ENCODE data around the gene TPMT.
"Not testable (repeated sequence)": the region's sequence is repeated elsewhere in the genome, so short reads cannot be mapped to it uniquely, and the experiment has no call there.

TPMT gene

DNA sequence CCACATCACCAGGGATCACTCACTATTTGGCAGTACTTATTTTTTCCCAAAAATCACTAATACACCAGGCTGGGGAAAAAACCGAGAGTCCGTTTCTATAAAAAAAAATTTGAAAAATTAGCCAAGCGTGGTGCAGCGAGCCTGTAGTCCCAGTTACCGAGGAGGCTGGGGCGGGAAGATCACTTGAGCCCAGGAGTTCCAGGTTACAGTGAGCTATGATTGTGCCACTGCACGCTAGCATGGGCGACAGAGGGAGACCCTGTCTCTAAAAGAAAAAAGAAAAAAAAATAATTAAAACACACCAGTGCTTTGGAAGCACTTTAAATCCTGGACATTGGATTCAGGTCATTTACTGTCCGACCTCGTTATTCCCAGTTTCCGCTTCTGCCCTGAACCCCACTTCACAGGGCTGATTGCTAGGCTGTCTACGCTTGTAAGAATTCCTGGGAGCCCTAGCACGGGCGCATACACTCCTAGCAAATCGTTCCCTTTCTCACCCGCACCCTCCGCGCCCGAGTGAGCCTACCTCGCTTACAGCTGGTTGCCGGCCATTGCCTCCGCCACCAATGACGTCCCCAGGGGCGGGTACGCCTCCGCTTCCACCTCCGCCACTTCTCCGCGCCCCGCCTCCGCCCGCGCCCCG, at the start of gene TPMT:
Gene TPMT, minus strand, starts transcription at position 571 of the 643 bp plus-strand sequence. CDS start 5,950 bp downstream, outside the sequence.
- no peak for DNase-seq (ENCODE audit: low spot score)

- no peak for DNase-seq (ENCODE audit: low spot score)
These were observed 48.9 kb upstream of the TPMT start for GRCh38 chr6:18203786-18204185.

GRCh38 chr6:18192026-18192425, 37.1 kb upstream of the TPMT start:
- no peak for DNase-seq (ENCODE audit: low spot score)

DNA sequence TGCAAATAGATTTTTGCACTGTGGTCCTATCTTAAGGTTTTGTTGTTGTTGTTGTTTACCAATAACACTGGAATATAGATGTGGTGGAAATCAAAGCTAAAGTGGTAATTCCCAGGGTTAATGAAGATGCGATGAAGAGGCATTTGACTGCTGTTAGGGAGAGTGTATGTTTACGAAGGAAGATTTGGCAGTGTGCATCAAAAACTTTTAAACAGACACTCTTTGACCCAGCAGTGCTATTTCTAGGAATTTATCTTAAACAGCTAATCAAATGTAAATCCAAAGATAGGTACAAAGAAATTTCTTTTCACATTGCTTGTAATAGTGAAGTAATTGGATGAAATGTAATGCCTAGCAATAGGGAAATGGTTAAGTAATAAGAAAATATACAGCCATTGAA, 34.3 kb upstream of the TPMT start:
- DNase-seq (ENCODE audit: low spot score), result no peak

- no peak for DNase-seq (ENCODE audit: low spot score)
These were observed 32.8 kb upstream of the TPMT start for GRCh38 chr6:18187701-18188100.

DNA sequence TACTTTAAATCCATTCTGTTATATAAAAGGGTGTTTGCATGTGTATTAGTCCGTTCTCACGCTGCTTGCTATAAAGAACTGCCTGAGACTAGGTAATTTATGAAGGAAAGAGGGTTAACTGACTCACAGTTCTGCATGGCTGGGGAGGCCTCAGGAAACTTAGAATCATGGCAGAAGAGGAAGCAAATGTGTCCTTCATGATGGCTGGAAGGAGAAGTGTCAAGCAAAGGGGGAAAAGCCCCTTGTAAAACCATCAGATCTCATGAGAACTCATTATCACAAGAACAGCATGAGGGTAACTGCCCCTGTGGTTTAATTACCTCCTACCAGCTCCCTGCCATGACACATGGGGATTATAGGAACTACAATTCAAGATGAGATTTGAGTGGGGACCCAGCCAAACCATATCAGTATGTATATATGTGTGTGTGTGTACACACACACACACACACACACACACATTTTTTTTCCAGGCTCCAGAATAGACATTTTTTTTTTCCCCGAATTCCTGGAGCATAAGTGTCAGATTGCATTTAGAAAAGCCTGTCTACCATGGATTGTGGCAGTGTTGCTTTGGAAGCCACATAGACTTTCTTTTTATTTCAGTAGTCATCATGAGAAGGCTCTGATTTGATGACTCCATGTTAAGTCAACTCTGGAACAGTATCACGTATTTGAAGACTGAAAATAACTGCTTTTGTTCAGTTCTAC, 31.8 kb upstream of the TPMT start:
- DNase-seq (ENCODE audit: low spot score), result no peak

DNA sequence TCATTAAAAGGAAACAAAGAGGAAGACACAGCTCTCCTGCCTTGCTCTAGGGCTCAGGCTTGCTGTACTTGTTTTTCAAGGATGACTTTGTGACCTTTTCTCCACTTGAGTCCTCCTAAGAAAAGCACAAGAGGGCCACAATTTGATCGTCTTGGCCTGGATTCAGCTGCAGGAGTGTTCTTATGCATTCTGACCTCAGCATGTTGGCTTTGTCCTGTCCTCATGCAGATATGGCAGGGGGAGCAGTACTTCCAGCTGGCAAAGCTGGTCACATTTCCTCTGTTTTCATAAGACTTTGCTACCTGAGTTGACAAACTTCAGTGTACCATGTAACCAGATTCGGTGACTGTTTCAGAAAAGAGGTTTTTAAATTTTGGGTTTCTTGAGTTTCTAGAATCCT, 31.2 kb upstream of the TPMT start:
- DNase-seq (ENCODE audit: low spot score), result no peak

- no peak for DNase-seq (ENCODE audit: low spot score)
These were observed 30.7 kb upstream of the TPMT start for GRCh38 chr6:18185624-18186023.

GRCh38 chr6:18183766-18184165, 28.9 kb upstream of the TPMT start:
- DNase-seq (ENCODE audit: low spot score), result no peak

GRCh38 chr6:18182568-18182967, 27.7 kb upstream of the TPMT start:
- DNase-seq (ENCODE audit: low spot score), result no peak

GRCh38 chr6:18179770-18180356, 25.0 kb upstream of the TPMT start:
- DNase-seq (ENCODE audit: low spot score), result no peak

- no peak for DNase-seq (ENCODE audit: low spot score)
These were observed 24.2 kb upstream of the TPMT start for GRCh38 chr6:18178960-18179615.

- DNase-seq (ENCODE audit: low spot score), result no peak
These were observed 22.5 kb upstream of the TPMT start for GRCh38 chr6:18177286-18177965.

DNA sequence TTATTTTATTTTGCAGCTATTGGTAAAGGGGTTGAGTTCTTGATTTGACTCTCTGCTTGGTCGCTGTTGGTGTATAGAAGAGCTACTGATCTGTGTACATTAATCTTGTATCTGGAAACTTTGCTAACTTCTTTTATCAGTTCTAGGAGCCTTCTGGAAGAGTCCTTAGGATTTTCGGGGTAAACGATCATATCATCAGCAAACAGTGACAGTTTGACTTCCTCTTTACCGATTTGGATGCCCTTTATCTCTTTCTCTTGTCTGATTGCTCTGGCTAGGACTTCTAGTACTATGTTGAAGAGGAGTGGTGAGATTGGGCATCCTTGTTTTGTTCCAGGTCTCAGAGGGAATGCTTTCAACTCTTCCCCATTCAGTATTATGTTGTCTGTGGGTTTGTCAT, 21.3 kb upstream of the TPMT start:
- not testable (repeated sequence) for DNase-seq (ENCODE audit: low spot score)

- no peak for DNase-seq (ENCODE audit: low spot score)
These were observed 17.0 kb upstream of the TPMT start for GRCh38 chr6:18171871-18172270.

GRCh38 chr6:18168264-18168663, 13.4 kb upstream of the TPMT start:
- no peak for DNase-seq (ENCODE audit: low spot score)

DNA sequence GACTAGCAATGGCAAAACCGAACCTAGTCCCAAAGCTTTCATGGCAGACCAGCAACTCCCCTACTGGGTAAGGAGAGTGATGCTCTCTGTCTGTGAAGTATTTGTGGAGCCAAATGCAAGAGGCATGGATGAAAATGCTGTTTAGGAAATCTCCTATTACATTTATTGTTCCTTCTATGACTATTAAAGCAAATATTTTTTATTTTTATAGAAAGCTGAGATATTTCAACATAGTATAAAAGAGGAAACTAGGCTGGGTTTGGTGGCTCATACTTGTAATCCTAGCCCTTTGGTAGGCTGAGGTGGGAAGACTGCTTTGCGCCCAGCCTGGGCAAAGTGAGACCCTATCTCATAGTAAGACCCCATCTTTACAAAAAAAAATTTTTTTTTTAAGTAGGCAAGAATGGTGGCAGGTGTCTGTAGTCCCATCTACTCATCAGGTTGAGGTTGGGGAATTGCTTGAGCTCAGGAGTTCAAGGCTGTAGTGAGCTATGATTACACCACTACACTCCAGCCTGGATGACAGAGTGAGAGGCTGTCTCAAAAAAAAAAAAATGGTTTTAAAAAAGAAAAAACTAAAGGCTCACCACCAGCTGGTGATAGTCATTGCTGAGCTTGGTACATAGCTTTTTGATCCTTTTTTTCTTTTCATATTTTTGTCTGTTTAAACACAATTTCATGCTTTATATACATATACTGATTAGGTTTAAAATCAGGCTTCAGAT, 11.6 kb upstream of the TPMT start:
- DNase-seq (ENCODE audit: low spot score), result no peak

DNA sequence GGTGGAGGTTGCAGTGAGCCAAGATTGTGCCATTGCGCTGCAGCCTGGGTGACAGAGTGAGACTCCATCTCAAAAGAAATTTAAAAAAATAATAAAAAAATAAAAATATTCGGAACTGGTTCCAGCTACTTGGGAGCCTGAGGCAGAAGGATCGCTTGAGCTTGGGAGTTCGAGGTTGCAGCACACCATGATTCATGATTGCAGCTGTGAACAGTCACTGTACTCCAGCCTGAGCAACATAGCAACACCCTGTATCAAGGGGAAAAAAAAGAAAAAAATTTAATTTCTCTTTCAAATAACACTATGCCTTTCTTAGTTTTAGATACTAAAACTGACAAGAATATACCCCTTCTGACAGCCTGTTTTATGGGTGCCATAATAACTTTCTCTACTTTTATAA, 10.9 kb upstream of the TPMT start:
- DNase-seq (ENCODE audit: low spot score), result no peak

GRCh38 chr6:18162401-18162800, 7.5 kb upstream of the TPMT start:
- peak; percentile 36 for DNase-seq (ENCODE audit: low spot score)

DNA sequence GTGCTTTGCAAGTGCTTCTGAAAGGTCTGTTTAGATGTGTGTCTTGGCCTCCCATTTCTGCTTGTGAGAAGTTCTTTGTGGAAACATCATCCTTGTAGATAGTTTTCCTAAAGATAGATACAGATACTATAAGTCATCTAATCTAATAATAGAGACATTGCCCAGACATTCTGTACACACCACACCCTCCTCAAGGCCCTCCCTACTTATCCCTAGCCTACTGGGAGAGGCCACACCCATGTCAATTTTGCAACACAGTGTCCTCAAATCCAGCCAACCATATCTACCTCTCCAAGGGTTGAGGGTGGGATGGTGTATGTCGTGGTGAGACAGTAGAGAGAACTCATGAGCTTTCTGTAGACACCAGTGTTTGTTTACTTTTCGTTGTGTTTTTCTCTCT, 6.6 kb upstream of the TPMT start:
- no peak for DNase-seq (ENCODE audit: low spot score)

- no peak for DNase-seq (ENCODE audit: low spot score)
These were observed 6.0 kb upstream of the TPMT start for GRCh38 chr6:18160911-18161310.
